Stimulated activated CD8-positive, alpha-beta memory T cell treated with anti-CD3 and anti-CD28 coated beads, Interleukin-7, amount 100 ng/mL, for 1 hour (primary cell): ENCODE measurements around the gene GALK1.

Experiments
- DNase-seq, 2 donors: peaks; one replicate each; pipeline ENCODE4 v3.0.0-alpha.2; 2020; ENCODE audit warnings: low read depth in 2 of 2

Gene GALK1

GRCh38 chr17:75725504-75725903 lies 39.5 kb downstream of the GALK1 start:
- DNase-seq, result no peak

- no peak for DNase-seq
Measured at GRCh38 chr17:75724016-75725003, 40.7 kb downstream of the GALK1 start.

GRCh38 chr17:75723171-75723930 lies 41.6 kb downstream of the GALK1 start:
- DNase-seq, result no peak

- no peak for DNase-seq
Measured at GRCh38 chr17:75722542-75723095, 42.4 kb downstream of the GALK1 start.

GRCh38 chr17:75722076-75722475 lies 42.9 kb downstream of the GALK1 start:
- no peak for DNase-seq

- DNase-seq, result no peak
Measured at GRCh38 chr17:75721463-75722011, 43.5 kb downstream of the GALK1 start.

- peak; percentile 25 to 36 for DNase-seq
Measured at GRCh38 chr17:75720656-75721462, 44.1 kb downstream of the GALK1 start, which contains the start of gene ITGB4. ITGB4 (plus strand) TSS chr17:75721459; CDS start chr17:75724704, 3,245 bp downstream.

GRCh38 chr17:75719732-75720131 lies 45.3 kb downstream of the GALK1 start:
- DNase-seq, result no peak

- DNase-seq, result no peak
Measured at GRCh38 chr17:75712446-75712845, 52.5 kb downstream of the GALK1 start.
